Endometrium (tissue), 2 donors: ENCODE measurements around the gene SBF1.

Experiments used
- FAIRE-seq: peaks from 2 replicates; lab custom pipeline; 2012; peaks lifted over from hg19 to GRCh38; lab: Jason Lieb, UNC
- donor health status: control.
- donor health status: control.

SBF1 gene

DNA sequence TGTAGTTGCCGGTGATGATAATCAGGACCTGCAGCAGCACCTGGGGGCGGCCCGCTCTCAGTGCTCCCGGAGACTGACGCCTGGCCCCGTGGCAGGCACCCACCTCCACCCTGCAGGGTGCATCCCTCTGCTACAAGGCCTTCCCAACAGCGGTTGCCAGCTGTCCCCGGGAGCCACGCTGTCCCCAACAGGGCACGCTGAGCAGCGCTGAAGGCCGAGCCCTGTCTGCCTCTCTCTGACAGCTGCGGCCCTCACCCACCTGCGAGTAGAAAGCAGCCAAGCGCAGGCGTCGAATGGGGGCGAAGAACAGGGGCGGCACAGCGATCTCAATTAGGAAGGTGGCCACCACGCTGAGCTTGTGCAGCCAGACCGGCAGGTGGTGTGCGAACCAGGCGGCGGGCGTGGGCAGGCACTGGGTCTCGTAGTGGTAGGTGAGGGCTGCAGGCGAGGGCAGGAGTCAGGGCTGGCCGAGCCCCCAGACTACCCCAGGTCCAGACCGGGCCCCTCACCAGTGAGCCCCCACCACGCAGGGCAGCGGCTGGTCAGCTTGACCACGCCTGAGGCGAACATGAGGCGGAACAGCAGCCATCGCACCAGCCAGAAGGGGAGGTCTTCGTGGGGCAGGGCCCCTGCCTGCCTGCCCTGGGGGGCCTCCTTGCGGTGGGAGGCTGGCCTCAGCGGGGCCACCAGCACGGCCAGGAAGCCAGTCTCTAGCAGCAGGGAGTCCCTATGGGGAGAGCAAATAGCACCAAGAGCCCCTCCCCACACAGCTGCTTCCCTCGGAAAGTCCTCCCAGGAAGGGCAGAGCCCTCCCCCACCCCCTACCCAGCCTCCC, 31.2 kb upstream of the SBF1 start:
- FAIRE-seq: no peak

DNA sequence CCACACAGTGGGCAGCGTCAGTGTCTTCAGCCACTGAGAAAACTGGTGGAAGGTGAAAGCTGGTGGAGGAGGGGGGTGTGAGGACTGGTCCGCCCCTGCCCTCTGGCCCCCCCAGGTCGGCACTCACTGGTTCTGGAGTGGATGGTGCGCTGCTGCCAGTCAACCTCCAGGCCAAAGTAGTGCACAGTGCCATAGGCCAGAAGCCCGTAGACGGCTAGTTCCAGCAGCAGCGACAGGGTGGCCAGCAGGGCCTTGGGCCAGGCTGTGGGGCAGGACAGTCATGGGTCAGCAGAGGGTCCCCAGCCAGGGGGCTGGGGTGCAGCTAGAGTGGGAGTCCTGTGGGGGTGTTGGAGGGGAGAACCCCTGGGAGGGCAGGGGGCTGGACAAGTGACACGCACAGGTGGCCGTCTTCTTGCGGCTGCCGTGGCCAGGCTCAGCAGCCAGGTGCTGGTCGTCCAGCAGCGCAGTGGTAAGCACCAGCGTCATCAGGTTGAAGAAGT, 30.5 kb upstream of the SBF1 start:
- no peak for FAIRE-seq

GRCh38 chr22:50504369-50505211, 29.8 kb upstream of the SBF1 start:
- no peak for FAIRE-seq

DNA sequence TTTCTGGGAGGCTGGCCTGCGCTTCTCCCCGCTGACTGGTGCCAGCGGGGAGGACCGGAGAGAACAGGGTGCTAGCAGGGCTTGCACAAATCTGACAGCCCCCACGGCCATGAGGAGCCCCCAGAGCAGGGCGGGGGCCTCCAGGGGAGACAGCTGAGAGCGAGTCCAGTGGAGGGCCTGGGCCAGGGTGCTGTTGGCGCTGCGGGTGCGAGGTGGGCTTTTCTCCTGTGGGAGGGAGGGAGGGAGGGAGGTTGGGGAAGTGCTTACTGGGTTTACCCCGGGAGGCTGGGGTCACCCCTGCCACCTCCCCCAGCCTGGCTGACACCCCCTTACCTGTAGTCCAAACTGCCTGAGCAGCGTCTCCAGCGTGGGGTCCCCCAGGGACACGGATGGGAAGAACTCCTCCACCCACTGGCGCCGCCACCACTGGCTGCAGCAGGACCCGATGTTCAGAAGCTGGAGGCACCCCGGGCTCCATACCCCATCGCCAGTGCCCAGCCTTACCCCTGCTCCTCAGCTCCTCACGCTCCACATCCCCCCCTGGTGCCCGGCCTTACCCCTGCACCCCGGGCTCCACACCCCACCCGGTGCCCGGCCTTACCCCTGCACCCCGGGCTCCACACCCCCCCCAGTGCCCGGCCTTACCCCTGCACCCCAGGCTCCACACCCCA, 28.8 kb upstream of the SBF1 start:
- no peak for FAIRE-seq

GRCh38 chr22:50502628-50503474, 28.0 kb upstream of the SBF1 start:
- FAIRE-seq: no peak

- no peak for FAIRE-seq
These were observed 27.3 kb upstream of the SBF1 start for GRCh38 chr22:50502096-50502495.

GRCh38 chr22:50500452-50500851, 25.6 kb upstream of the SBF1 start:
- FAIRE-seq: no peak

GRCh38 chr22:50498322-50498890, 23.6 kb upstream of the SBF1 start:
- no peak for FAIRE-seq

DNA sequence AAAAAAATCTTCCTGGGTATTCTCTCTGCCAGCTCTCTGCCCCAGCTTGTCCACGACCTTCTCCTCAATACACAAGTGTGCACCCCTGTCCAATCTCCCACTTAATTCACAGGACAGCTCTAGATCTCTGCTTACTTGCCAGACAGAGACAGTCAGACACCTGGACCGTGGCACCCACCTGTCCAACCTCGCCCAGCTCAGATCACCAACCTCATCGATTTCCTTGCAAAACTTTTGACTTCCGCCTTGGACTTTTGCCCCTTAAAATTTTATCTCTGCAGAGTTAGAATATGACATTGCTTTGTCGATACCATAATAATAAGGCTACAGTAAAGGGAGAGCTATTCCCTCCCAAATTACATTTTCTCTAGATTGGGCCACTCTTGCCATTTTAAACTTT, 22.3 kb upstream of the SBF1 start:
- no peak for FAIRE-seq

DNA sequence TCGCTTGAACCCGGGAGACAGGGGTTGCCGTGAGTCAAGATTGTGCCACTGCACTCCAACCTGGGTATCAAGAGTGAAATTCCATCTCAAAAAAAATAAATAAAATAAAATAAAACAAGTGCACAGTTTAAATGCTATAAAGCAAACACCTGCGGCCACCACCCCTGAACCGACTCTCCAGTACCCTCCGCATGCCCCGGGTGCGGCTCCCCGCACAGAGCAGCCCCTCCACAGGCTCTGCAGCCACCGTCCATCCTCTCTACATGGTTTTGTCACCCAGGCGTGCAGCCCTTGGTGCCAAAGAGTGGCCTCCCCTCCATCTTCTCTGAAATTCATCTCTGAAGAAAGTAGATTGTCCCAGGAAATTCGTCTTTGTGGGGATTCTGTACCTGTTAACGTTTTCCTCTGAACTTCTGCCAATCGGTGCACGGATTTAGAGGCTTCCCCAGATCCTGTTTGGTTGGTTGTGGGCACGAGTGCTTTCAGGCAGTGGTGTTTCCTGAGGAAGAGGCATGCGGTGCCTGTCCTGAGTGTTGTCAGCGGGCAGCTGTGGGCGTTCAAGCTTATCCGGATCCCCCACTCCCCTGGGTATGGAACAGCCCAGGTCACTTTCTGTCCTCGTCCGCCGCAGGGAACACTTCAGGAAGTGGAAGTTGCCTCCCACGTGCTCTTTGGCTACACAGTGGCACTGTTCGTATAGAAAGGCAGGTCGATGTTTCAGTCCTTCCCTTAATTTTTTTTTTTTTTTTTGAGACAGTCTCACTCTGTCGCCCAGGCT, 15.9 kb upstream of the SBF1 start:
- FAIRE-seq: no peak

DNA sequence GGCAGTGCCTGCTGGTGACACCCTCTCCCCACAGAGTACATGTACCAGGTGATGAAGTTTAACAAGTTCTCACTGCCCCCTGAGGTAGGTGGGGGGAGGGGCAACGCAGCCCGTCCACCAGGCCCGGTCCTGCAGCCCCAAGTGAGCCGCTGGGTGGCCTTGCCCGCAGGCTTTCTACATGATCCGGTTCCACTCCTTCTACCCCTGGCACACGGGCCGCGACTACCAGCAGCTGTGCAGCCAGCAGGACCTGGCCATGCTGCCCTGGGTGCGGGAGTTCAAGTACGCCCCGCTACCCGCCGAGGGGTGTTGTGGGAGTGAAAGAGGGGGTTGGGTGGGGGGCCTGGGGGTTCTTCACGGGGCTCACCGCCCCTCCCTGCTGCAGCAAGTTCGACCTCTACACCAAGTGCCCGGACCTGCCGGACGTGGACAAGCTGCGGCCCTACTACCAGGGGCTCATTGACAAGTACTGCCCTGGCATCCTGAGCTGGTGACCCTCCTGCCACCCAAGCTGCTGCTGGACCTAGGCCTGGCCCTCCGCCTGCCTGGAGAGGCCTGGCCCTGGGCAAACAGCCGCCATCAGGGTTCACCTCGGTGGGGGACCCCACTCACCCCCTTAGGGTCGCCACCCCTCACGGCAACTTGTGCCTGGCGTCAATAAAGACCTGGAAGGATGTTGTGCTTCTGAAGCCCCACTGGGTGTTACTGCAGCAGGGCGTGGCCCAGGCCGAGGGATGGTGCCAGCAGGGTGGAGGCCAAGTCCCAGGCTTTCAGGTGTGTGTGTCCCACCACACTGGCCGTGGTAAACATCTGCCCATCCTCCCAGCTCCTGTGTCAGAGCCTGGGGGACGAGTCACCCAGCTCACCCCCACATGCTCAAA, 14.8 kb upstream of the SBF1 start:
- no peak for FAIRE-seq

DNA sequence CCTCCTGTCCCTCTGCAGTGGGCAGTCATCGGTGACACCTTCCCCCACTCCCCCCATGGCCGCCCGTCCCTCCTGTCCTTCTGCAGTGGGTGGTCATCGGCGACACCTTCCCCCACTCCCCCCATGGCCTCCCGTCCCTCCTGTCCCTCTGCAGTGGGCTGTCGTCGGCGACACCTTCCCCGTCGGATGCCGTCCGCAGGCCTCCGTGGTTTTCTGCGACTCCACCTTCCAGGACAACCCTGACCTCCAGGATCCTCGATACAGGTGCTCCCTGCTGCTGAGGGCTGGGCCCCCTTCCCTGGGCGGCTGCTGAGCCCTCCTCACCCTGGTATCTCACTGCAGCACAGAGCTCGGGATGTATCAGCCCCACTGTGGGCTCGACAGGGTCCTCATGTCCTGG, 14.1 kb upstream of the SBF1 start:
- no peak for FAIRE-seq

GRCh38 chr22:50488006-50488677, 13.3 kb upstream of the SBF1 start:
- no peak for FAIRE-seq

- no peak for FAIRE-seq
These were observed 12.6 kb upstream of the SBF1 start for GRCh38 chr22:50487290-50488005.

DNA sequence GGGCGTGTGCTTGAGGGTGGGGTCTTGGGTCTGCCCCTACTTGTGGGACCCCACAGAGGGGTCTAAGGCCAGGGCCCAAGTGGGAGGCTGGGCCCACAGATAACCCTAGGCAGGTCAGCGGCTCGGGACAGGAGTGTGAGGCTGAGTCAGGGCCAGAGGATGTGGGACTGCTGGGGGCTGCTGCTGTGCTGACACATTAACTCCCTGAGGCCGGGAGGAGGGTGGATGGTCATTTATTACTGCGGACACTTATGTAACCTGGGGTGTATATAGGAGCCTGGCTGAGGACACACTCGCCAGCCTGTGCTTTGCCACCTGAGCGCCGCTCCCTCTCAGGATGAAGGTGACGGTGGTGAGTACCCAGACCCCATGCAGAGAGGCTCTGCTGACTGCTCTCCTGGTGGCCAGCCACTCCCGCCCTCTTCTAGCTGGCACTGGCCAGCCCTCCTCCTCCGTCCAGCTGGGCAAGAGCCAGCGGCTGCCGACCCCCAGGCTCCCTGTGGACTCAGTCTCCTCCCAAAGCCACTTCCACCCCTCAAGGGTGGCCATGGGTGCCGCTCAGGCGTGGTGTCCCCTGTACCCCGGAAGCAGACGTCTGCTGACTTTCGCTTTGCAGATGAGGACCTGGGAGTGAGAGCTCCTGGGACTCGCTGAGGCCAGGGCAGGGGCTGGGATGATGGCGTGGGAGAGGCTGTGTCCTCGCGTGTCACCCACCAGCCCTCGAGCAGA, 11.9 kb upstream of the SBF1 start, which contains the start of gene MIOX:
Gene MIOX (plus strand): TSS at position 299 of the 729 bp plus-strand sequence. CDS start 39 bp downstream, at position 338.
- no peak for FAIRE-seq

GRCh38 chr22:50485221-50486131, 10.6 kb upstream of the SBF1 start:
- no peak for FAIRE-seq
